Heart right ventricle (tissue), 16 donors: ENCODE results near the gene PPP3CA. TPM values are rescaled to one million over a fixed set of nuclear protein-coding genes. Genes with fewer than 3 reads are reported as not detected.

ENCODE experiments used
- ATAC-seq, 8 donors: fragments of 200-7000 bp; cut with Tn5 transposase; one replicate each; pipeline ENCODE4 v1.9.1; 2020; ENCODE audit warnings: mild to moderate bottlenecking in 8 of 8, moderate library complexity in 8 of 8, moderate number of reproducible peaks in 1 of 8
- DNase-seq, 2 donors: peaks; one replicate each; pipeline ENCODE4 v3.0.0-alpha.2; 2020
- H3K27ac ChIP-seq, 10 donors: fragments of 200-600 bp; sonication (generic) in 2 of 10; one replicate each; pipeline versions ENCODE4 v1.5.0 to v1.8.0; 2020 to 2022; ENCODE audit warnings: mild to moderate bottlenecking in 3 of 10
- H3K27me3 ChIP-seq, 7 donors: fragments of 200-600 bp; one replicate each; pipeline ENCODE4 v1.8.0; 2021 to 2022; ENCODE audit warnings: mild to moderate bottlenecking in 2 of 7
- H3K36me3 ChIP-seq, 9 donors: fragments of 200-600 bp; sonication (generic) in 1 of 9; one replicate each; pipeline versions ENCODE4 v1.5.0 to v1.8.0; 2020 to 2022; ENCODE audit warnings: mild to moderate bottlenecking in 2 of 9
- H3K4me1 ChIP-seq, 9 donors: fragments of 200-600 bp; sonication (generic) in 1 of 9; one replicate each; pipeline versions ENCODE4 v1.5.0 to v1.8.0; 2020 to 2022; ENCODE audit warnings: mild to moderate bottlenecking in 4 of 9
- H3K4me3 ChIP-seq, 10 donors: fragments of 200-600 bp; sonication (generic) in 2 of 10; one replicate each; pipeline versions ENCODE4 v1.5.0 to v1.8.0; 2020 to 2022; ENCODE audit warnings: mild to moderate bottlenecking in 7 of 10, moderate library complexity in 2 of 10
- H3K9me3 ChIP-seq, 11 donors: fragments of 200-600 bp in 10 of 11; sonication (generic) in 2 of 11; one replicate each; pipeline versions ENCODE4 v1.5.0 to v1.8.0; 2013 to 2022; ENCODE audit warnings: mild to moderate bottlenecking in 2 of 11, control low read depth in 1 of 11, moderate library complexity in 1 of 11
- CTCF ChIP-seq, 9 donors: fragments of 200-600 bp; sonication (generic) in 2 of 9; IDR thresholded peaks; one replicate each; pipeline versions ENCODE4 v1.5.0 to v1.8.0; 2021 to 2022; ENCODE audit warnings: antibody characterized with exemption in 9 of 9, mild to moderate bottlenecking in 5 of 9, moderate library complexity in 1 of 9
- WGBS, 2 donors: extraction: QIAGEN DNeasy Blood & Tissue Kit; methylation state at CpG; one replicate each; pipeline ENCODE4 v1.1.7; 2013; ENCODE audit warnings: inconsistent platforms in 1 of 2; 5-methylcytosine and 5-hydroxymethylcytosine counted together
- intact Hi-C, 10 donors: fragments of 100-400 bp; cut with DNase I; formaldehyde crosslinking; loops; one replicate each; pipeline versions ENCODE4 v1.11.1 to v1.14.2; 2022
- polyA plus RNA-seq, 2 donors: library from polyadenylated mRNA; stranded (reverse); fragments of 200-250 nt; gene quantifications; one replicate each; pipeline ENCODE4 v1.2.3, GENCODE V29; 2013
- total RNA-seq, 10 donors: library from RNA; stranded (reverse); fragmentation: NEBNext Ultra II Directional in 3 of 10; extraction: Animal tissue kit (Norgen Biotek cat#: 25700) in 3 of 10; gene quantifications; one replicate each; pipeline versions ENCODE4 v1.2.1 to v1.2.4, GENCODE V29; 2021 to 2023
- donor health status: Arrhythmogenic right ventricular cardiomyopathy.
- donor health status: ischemic (EF 13 %, LVEDD 7.1; RV severe dilation, severe dysfunction).
- donor health status: healthy with polysubstance abuse.
- donor health status: DM: no; HTN: yes; CAD: no.
- donor health status: DM: no; HTN: no; CAD: no.
- donor health status: ischemic (EF 25% LVEDD 6.9; RV normal size, moderate dysfunction).
- donor health status: ischemic (EF 25% LVEDD 5.7; RV mildly dilated, moderate dysfunction).
- donor health status: healthy.
- donor health status: DM: yes; HTN: yes; CAD: no.
- donor health status: Ischemic cardiomyopathy.
- donor health status: ischemic (EF 35%, LVEDD 5.7; RV mildly dilated, moderate dysfunction).
- donor health status: nonischemic (EF 11% LVEDD 7.7; RV severe dilation, severe dysfunction).
- donor health status: DM: yes; HTN: yes; CAD: no.
- donor health status: PGD.
- donor health status: ischemic (EF 29% LVEDD 5.4; RV normal size, mild dysfunction).
- donor health status: nonischemic (EF 23%, LVEDD 6.1; RV moderate dilation, normal function).

Gene PPP3CA
- total and polyA plus RNA-seq, 12 donors, result 8.1 to 30.8 (median 19.1) TPM

DNA sequence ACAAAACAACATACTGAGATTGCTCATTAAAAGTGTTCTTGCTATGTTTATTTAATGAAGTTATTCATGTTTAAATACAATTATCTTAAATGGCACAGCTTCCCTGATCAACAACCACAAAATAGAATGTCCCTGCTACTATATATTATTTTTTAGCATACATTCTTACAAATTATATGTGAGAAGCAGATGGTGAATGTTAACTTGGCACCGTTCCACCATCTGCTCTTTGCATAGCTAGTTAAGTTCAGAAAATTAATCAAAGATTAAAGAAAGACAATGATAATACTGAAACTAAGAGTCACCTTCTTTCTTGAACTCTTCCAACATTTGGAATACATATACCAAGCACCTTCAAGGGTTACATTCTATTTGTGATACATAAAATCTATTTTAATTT, 94.2 kb downstream of the PPP3CA start:
- no peak overlapping the region for H3K27ac ChIP-seq
- intact Hi-C loops, result no loop called here
- WGBS, 2 donors, result 65 to 69% methylated on average over 1 of the region's 1 CpG
- no peak overlapping the region for H3K4me3 ChIP-seq
- ATAC-seq, result no peak
- TF ChIP-seq CTCF (IDR thresholded peaks at IDR 0.05), result no peak
- no peaks in the 10 kb centered on the region for H3K27me3 ChIP-seq
- no peaks in the 10 kb centered on the region for H3K36me3 ChIP-seq
- DNase-seq, result no peak
- peaks cover 0 to 57% (median 17%) of the 10 kb centered on the region in 9 donors for H3K4me1 ChIP-seq
- H3K9me3 ChIP-seq, result no peaks in the 10 kb centered on the region

DNA sequence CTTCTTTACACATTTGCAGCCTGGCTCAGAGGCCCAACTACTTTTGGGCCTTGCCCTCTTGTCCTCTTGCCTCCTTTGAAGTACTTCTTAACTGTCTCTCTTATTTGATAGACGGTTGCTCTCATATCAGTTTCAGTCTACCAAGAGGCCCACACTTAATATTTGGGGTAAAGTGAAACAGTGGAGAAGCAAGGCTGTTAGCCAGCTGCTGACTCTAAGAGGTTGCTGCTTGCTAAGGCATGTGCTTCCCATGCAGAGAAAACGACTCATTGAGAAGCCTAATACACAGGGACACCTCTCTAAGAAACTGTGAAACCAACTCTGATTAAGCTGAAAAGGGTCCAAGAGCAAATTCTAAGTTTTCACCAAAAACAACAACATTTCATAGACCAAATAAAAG, 94.6 kb downstream of the PPP3CA start:
- Histone ChIP-seq H3K36me3 (no peaks in the 10 kb centered on the region), H3K4me3 (no peak overlapping the region), H3K9me3 (no peaks in the 10 kb centered on the region), H3K4me1 (peaks cover 0 to 57% (median 17%) of the 10 kb centered on the region in 9 donors), H3K27ac (no peak overlapping the region), H3K27me3 (no peaks in the 10 kb centered on the region)
- no peak for DNase-seq
- TF ChIP-seq CTCF (IDR thresholded peaks at IDR 0.05), result no peak
- no peak for ATAC-seq
- 11 to 29% methylated on average over 2 of the region's 2 CpGs for WGBS, 2 donors
- intact Hi-C loops, result no loop called here

DNA sequence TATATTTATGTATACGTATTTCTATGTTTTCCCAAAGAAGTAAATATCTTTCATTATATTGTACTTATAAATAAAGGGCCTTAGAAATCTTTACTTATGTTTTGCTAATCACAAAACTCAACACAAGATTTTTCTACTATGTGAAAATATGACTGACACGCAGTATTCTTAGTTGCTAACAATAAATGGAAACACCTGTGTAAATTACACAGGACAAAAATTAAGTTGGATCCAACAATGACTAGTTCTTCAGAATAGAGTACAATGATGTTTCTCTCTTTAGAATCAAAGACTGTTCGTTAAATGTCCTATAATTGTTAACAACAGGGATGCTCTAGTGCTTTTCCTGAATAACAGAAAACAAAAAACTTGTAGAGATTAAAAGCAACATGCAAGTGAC, 96.1 kb downstream of the PPP3CA start:
- Histone ChIP-seq H3K4me3 (no peak overlapping the region), H3K36me3 (no peaks in the 10 kb centered on the region), H3K9me3 (no peaks in the 10 kb centered on the region), H3K27ac (peak overlapping the region in 2 of 10 donors; percentile 2 to 13), H3K27me3 (no peaks in the 10 kb centered on the region), H3K4me1 (peaks cover 0 to 49% (median 14%) of the 10 kb centered on the region in 9 donors)
- DNase-seq (no peak), ATAC-seq (no peak)
- WGBS, 2 donors, result 69 to 82% methylated on average over 3 of the region's 3 CpGs
- intact Hi-C loops, result no loop called here
- TF ChIP-seq CTCF (IDR thresholded peaks at IDR 0.05), result no peak

DNA sequence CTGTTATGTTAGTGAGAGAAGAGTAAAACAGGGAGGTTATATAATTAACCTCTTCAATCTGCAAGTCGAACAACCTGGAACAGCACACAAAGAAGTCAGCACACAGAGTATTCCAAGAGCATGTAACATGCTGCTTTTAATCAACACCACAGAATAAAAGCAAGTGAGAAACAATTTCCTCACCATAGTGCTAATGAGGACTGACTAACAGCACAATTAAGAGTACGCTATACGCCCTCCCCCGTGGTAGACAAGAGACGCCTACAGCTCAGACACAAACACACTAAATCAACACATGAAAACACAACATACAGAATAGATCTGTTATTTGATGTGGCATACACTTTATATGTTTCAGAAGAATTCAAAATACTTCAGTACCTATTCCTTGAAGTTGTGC, 103.0 kb downstream of the PPP3CA start:
- 85 to 95% methylated on average over 5 of the region's 5 CpGs for WGBS, 2 donors
- H3K27me3 ChIP-seq, result no peaks in the 10 kb centered on the region
- no peaks in the 10 kb centered on the region for H3K36me3 ChIP-seq
- DNase-seq (no peak), ATAC-seq (no peak)
- no peak for TF ChIP-seq CTCF (IDR thresholded peaks at IDR 0.05)
- H3K4me1 ChIP-seq, result peaks cover 0 to 13% (median 2%) of the 10 kb centered on the region in 9 donors
- H3K27ac ChIP-seq, result no peak overlapping the region
- intact Hi-C loops, result no loop called here
- H3K4me3 ChIP-seq, result no peak overlapping the region
- no peaks in the 10 kb centered on the region for H3K9me3 ChIP-seq
